H1 (cell line): ENCODE data around the gene IGFBP4. TPM values are rescaled to one million over a fixed set of nuclear protein-coding genes. Genes with fewer than 3 reads are reported as not detected.

Source experiments
- CTCF ChIA-PET: fragments of 300-600 bp; sonication (Branson Sonifier 250); formaldehyde crosslinking; loops from one replicate; lab custom pipeline; 2021; ENCODE audit not compliant: partially characterized antibody; lab: Charles Lee
- POLR2A ChIA-PET: fragments of 300-600 bp; sonication (Branson Sonifier 250); formaldehyde crosslinking; loops from one replicate; lab custom pipeline; 2021; ENCODE audit warnings: inconsistent platforms; ENCODE audit not compliant: partially characterized antibody; lab: Charles Lee
- DNase-seq, 2 experiments: peaks; one replicate each; pipeline versions ENCODE4 v3.0.0 to v3.0.0-alpha.2; 2010 to 2022; ENCODE audit warnings: low spot score in 2 of 2, low read depth in 1 of 2, mixed read lengths in 1 of 2
- FAIRE-seq: peaks from 2 replicates; lab custom pipeline; 2011; peaks lifted over from hg19 to GRCh38; lab: Jason Lieb, UNC
- H2AFZ ChIP-seq: 2 replicates; pipeline ENCODE4 v1.8.1; 2012; ENCODE audit warnings: low read length, inconsistent platforms
- H2AK5ac ChIP-seq: 2 replicates; pipeline ENCODE4 v1.6.1; 2013; ENCODE audit warnings: low read depth, low read length
- H2BK120ac ChIP-seq: replicated peaks from 2 replicates; pipeline ENCODE3; 2013; ENCODE audit warnings: low read depth, low read length, inconsistent platforms
- H2BK12ac ChIP-seq: 2 replicates; pipeline ENCODE4 v1.6.1; 2013; ENCODE audit warnings: low read depth, low read length
- H2BK15ac ChIP-seq: 2 replicates; pipeline ENCODE4 v1.6.1; 2013; ENCODE audit warnings: low read length
- H2BK20ac ChIP-seq: 2 replicates; pipeline ENCODE4 v1.6.1; 2013; ENCODE audit warnings: low read length
- H2BK5ac ChIP-seq: 2 replicates; pipeline ENCODE4 v1.6.1; 2013; ENCODE audit warnings: low read depth, low read length
- H3K14ac ChIP-seq: 2 replicates; pipeline ENCODE4 v1.6.1; 2013; ENCODE audit warnings: inconsistent platforms; ENCODE audit not compliant: insufficient read length
- H3K18ac ChIP-seq: 2 replicates; pipeline ENCODE4 v1.6.1; 2013; ENCODE audit warnings: low read length; ENCODE audit errors: extremely low read depth
- H3K23ac ChIP-seq: 2 replicates; pipeline ENCODE4 v1.6.1; 2013; ENCODE audit warnings: inconsistent platforms; ENCODE audit not compliant: insufficient read length
- H3K23me2 ChIP-seq: 2 replicates; pipeline ENCODE4 v1.6.1; 2013; ENCODE audit warnings: low read depth, low read length
- H3K27ac ChIP-seq: 2 replicates; pipeline ENCODE4 v1.6.1; 2011; ENCODE audit warnings: low read depth, low read length, inconsistent platforms
- H3K27me3 ChIP-seq, 4 experiments: replicated peaks in 1 of 4; 1 replicate in 1 of 4; 2 replicates in 3 of 4; pipeline versions ENCODE4 v1.6.1 to v1.8.1; 2011 to 2013; ENCODE audit warnings: low read length in 3 of 4, mild to moderate bottlenecking in 3 of 4, inconsistent platforms in 2 of 4, mixed read lengths in 2 of 4, moderate library complexity in 1 of 4; ENCODE audit not compliant: control insufficient read depth in 3 of 4, insufficient read depth in 3 of 4; ENCODE audit errors: extremely low read depth in 1 of 4
- H3K36me3 ChIP-seq, 4 experiments: 2 replicates each; pipeline versions ENCODE4 v1.6.1 to v1.8.1; 2011 to 2013; ENCODE audit warnings: mild to moderate bottlenecking in 4 of 4, low read length in 3 of 4, moderate library complexity in 2 of 4, control low read depth in 1 of 4, inconsistent platforms in 1 of 4; ENCODE audit not compliant: insufficient read depth in 4 of 4, control insufficient read depth in 2 of 4
- H3K4ac ChIP-seq: replicated peaks from 2 replicates; pipeline ENCODE3; 2013; ENCODE audit warnings: low read length, low read depth, mixed read lengths, inconsistent platforms; ENCODE audit not compliant: insufficient read length
- H3K4me1 ChIP-seq, 4 experiments: replicated peaks in 1 of 4; 1 replicate in 1 of 4; 2 replicates in 3 of 4; pipeline versions ENCODE4 v1.6.1 to v1.8.1; 2011 to 2013; ENCODE audit warnings: low read length in 3 of 4, inconsistent platforms in 2 of 4, mixed read lengths in 1 of 4; ENCODE audit not compliant: insufficient read depth in 4 of 4, control insufficient read depth in 3 of 4
- H3K4me2 ChIP-seq, 2 experiments: 2 replicates each; pipeline versions ENCODE4 v1.6.1 to v1.8.1; 2011 to 2013; ENCODE audit warnings: low read depth in 2 of 2, low read length in 2 of 2, control low read depth in 1 of 2, inconsistent platforms in 1 of 2, mild to moderate bottlenecking in 1 of 2; ENCODE audit not compliant: insufficient read depth in 1 of 2
- H3K4me3 ChIP-seq, 4 experiments: fragments of 200-600, 300-600 bp in 1 of 4; sonication (generic), shearing (Covaris generic), sonication (Bioruptor Twin) in 1 of 4; 2 replicates each; pipeline versions ENCODE4 v1.5.1 to v1.8.1; 2011 to 2016; ENCODE audit warnings: low read length in 4 of 4, low read depth in 3 of 4, control low read depth in 2 of 4, inconsistent platforms in 2 of 4, mild to moderate bottlenecking in 2 of 4, mixed read lengths in 1 of 4, moderate library complexity in 1 of 4; ENCODE audit not compliant: insufficient read depth in 2 of 4; ENCODE audit errors: extremely low read depth in 1 of 4
- H3K56ac ChIP-seq: replicated peaks from 2 replicates; pipeline ENCODE3; 2013; ENCODE audit warnings: low read depth, mild to moderate bottlenecking, mixed read lengths, low read length, inconsistent platforms; ENCODE audit not compliant: insufficient read length
- H3K79me1 ChIP-seq: 2 replicates; pipeline ENCODE4 v1.6.1; 2013; ENCODE audit warnings: low read depth, low read length, control low read depth
- H3K79me2 ChIP-seq, 2 experiments: 2 replicates each; pipeline versions ENCODE4 v1.6.1 to v1.8.1; 2012 to 2013; ENCODE audit warnings: low read length in 2 of 2, mild to moderate bottlenecking in 2 of 2, inconsistent platforms in 1 of 2; ENCODE audit not compliant: insufficient read depth in 2 of 2, control insufficient read depth in 1 of 2
- H3K9ac ChIP-seq, 4 experiments: replicated peaks in 1 of 4; 1 replicate in 1 of 4; 2 replicates in 3 of 4; pipeline versions ENCODE4 v1.6.1 to v1.8.1; 2011 to 2013; ENCODE audit warnings: low read depth in 3 of 4, low read length in 3 of 4, control low read depth in 2 of 4, mild to moderate bottlenecking in 2 of 4, moderate library complexity in 2 of 4, inconsistent platforms in 1 of 4; ENCODE audit errors: extremely low read depth in 1 of 4
- H3K9me3 ChIP-seq, 2 experiments: 2 replicates each; pipeline versions ENCODE4 v1.6.1 to v1.8.1; 2012 to 2013; ENCODE audit warnings: mild to moderate bottlenecking in 2 of 2, moderate library complexity in 2 of 2, control low read depth in 1 of 2, inconsistent platforms in 1 of 2, low read depth in 1 of 2, low read length in 1 of 2, mixed read lengths in 1 of 2; ENCODE audit not compliant: insufficient read depth in 2 of 2
- H4K20me1 ChIP-seq, 2 experiments: replicated peaks in 1 of 2; 2 replicates each; pipeline versions ENCODE3 to v1.8.1; 2011 to 2013; ENCODE audit warnings: inconsistent platforms in 2 of 2, low read length in 2 of 2, mild to moderate bottlenecking in 1 of 2; ENCODE audit not compliant: insufficient read depth in 2 of 2, control insufficient read depth in 1 of 2
- H4K5ac ChIP-seq: 2 replicates; pipeline ENCODE4 v1.6.1; 2013; ENCODE audit warnings: low read length, low read depth, mixed read lengths, inconsistent platforms; ENCODE audit not compliant: insufficient read length
- H4K8ac ChIP-seq: 2 replicates; pipeline ENCODE4 v1.8.0; 2013; ENCODE audit warnings: mild to moderate bottlenecking, moderate library complexity, low read length, inconsistent platforms; ENCODE audit not compliant: insufficient read depth; ENCODE audit errors: extremely low read depth
- H4K91ac ChIP-seq: replicated peaks from 2 replicates; pipeline ENCODE3; 2013; ENCODE audit warnings: low read length, mixed read lengths, inconsistent platforms; ENCODE audit not compliant: insufficient read length
- CEBPB ChIP-seq: IDR thresholded peaks from 2 replicates; pipeline ENCODE4 v1.6.1; 2012; ENCODE audit warnings: low read depth, low read length
- KDM1A ChIP-seq: fragments of 200-600, 300-600 bp; sonication (generic); IDR thresholded peaks from 2 replicates; pipeline ENCODE4 v1.7.1; 2016; ENCODE audit warnings: mild to moderate bottlenecking, low read length, borderline replicate concordance
- MAX ChIP-seq: IDR thresholded peaks from 2 replicates; pipeline ENCODE4 v1.6.1; 2012; ENCODE audit warnings: inconsistent platforms
- NRF1 ChIP-seq: IDR thresholded peaks from 2 replicates; pipeline ENCODE4 v1.6.1; 2011; ENCODE audit warnings: mild to moderate bottlenecking, low read depth, low read length, improper control_type of control experiment
- POU5F1 ChIP-seq: IDR thresholded peaks from 2 replicates; pipeline ENCODE4 v1.6.1; 2011; ENCODE audit warnings: low read depth, mild to moderate bottlenecking, low read length, moderate library complexity
- TAF7 ChIP-seq: optimal IDR thresholded peaks from 2 replicates; pipeline ENCODE3; 2011; ENCODE audit warnings: low read depth, mild to moderate bottlenecking, inconsistent platforms, low read length, moderate library complexity, borderline replicate concordance
- TBP ChIP-seq: IDR thresholded peaks from 2 replicates; pipeline ENCODE4 v1.6.1; 2011; ENCODE audit warnings: low read depth, low read length, improper control_type of control experiment
- WGBS, 2 experiments: shearing (Covaris generic) in 1 of 2; methylation state at CpG; one replicate each; pipeline versions ENCODE4 v1.1.6 to v1.1.7; 2013 to 2015; ENCODE audit warnings: low lambda C conversion rate in 2 of 2, mixed read lengths in 2 of 2, inconsistent platforms in 1 of 2, low coverage in 1 of 2, missing lambda C conversion rate in 1 of 2; ENCODE audit not compliant: insufficient replicate concordance in 2 of 2, insufficient coverage in 1 of 2, insufficient read length in 1 of 2; ENCODE audit errors: extremely low coverage in 1 of 2, missing lambda C conversion rate in 1 of 2; 5-methylcytosine and 5-hydroxymethylcytosine counted together
- polyA plus RNA-seq, 7 experiments: library from polyadenylated mRNA; depleted of rRNA in 3 of 7; stranded (reverse) in 5 of 7; unstranded in 2 of 7; fragments of >200 nt in 5 of 7; fragments of 200-250 nt in 2 of 7; gene quantifications; 1 replicate in 5 of 7; 2 replicates in 1 of 7; 4 replicates in 1 of 7; pipeline versions ENCODE4 v1.2.1 to v1.2.3, GENCODE V29; 2011 to 2013; ENCODE audit warnings: missing spikeins in 2 of 7, mixed read lengths in 2 of 7
- total RNA-seq: library from RNA; stranded (reverse); fragmentation: NEBNext Ultra II Directional; extraction: Animal tissue kit (Norgen Biotek cat#: 25700); gene quantifications from 2 replicates; pipeline ENCODE4 v1.2.1, GENCODE V29; 2021

IGFBP4 gene
- total and polyA plus RNA-seq, 2 of the 8 experiments (the other 6 are each of a cell fraction or from before 2014, with no cell fraction given): 85.5 to 105 TPM

DNA sequence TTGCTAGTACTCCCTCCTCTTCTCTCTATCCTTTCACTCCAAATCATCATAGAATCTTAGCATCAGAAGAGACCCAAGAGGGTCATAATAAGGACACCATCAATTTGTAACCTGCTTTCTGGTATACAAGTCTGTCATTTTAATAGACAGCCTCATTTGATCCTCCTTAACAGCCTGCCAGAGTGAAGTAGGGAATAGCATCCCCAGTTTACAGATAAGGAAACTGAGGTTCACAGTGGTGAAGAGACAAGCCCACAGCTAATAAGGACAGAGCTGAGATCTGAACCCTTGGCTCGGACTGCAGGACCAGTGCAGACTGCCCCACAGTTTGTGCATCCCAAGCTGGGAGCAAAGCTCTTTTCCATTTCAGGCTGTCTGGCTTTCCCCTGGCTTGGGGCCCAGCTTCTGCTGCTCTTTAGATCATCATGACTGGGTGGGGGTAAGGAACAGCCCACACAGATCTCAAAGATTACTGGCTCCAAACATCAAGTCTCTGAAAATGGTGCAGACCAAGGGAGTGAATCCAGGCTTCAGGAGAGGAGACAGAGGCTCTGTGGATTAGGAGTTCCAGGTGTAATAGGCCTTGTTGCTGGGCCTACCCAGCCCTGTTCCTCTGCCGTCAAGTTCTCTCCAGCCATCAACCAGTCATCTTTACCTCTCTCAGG lies 10.3 kb upstream of the IGFBP4 start:
- no peak overlapping the region for H3K4me2 ChIP-seq
- H3K14ac ChIP-seq: no peak overlapping the region
- H3K9ac ChIP-seq: no peak overlapping the region
- H3K27me3 ChIP-seq: no peaks in the 10 kb centered on the region
- H3K79me2 ChIP-seq: no peaks in the 10 kb centered on the region
- no peak overlapping the region for H3K4me3 ChIP-seq
- 0 out of 2 replicates have a peak overlapping the region, but pooled peaks have one; percentile 4 for H2BK5ac ChIP-seq
- no peak overlapping the region for H3K4ac ChIP-seq
- no peak overlapping the region for H4K91ac ChIP-seq
- H2AFZ ChIP-seq: peak overlapping the region; percentile 71
- no peak overlapping the region for H2BK12ac ChIP-seq
- no peak overlapping the region for H4K8ac ChIP-seq
- H2BK120ac ChIP-seq: no peak overlapping the region
- no peaks in the 10 kb centered on the region for H3K36me3 ChIP-seq
- H4K20me1 ChIP-seq: no peaks in the 10 kb centered on the region
- ChIA-PET CTCF (interaction anchor here (0.7 to 5.7 kb wide), 18 partner anchors 8 to 127 kb away, joined by 3 to 30 read pairs (median 4); partner anchors contain the start of gene TOP2A), POLR2A (interaction anchor here (0.6 to 1.0 kb wide), 4 partner anchors 10 to 98 kb away, joined by 3 to 4 read pairs (median 3); no protein-coding TSS in a partner anchor)
- no peak for FAIRE-seq
- no peaks in the 10 kb centered on the region; the same call in 1 of the 2 replicates for H3K23me2 ChIP-seq
- H3K9me3 ChIP-seq: no peaks in the 10 kb centered on the region
- no peak for DNase-seq
- no peak overlapping the region; the same call in 1 of the 2 replicates for H2BK15ac ChIP-seq
- H3K18ac ChIP-seq: no peak overlapping the region; the same call in 1 of the 2 replicates
- H3K79me1 ChIP-seq: no peaks in the 10 kb centered on the region
- no peak overlapping the region for H2BK20ac ChIP-seq
- 48% methylated on average over 2 of the region's 2 CpGs; no CpG with 5 or more reads in 1 of the 2 experiments for WGBS, 2 experiments
- H3K56ac ChIP-seq: no peak overlapping the region
- no peak overlapping the region for H3K23ac ChIP-seq
- H3K4me1 ChIP-seq: peaks cover 0 to 3% (median 2%) of the 10 kb centered on the region in 4 experiments; a peak in 4 of 7 replicates
- H4K5ac ChIP-seq: no peak overlapping the region
- H3K27ac ChIP-seq: no peak overlapping the region
- H2AK5ac ChIP-seq: no peak overlapping the region
- no peak for TF ChIP-seq CEBPB
- no peak for TF ChIP-seq KDM1A
- TF ChIP-seq TBP: no peak
- TF ChIP-seq POU5F1: no peak
- TF ChIP-seq MAX: no peak
- TF ChIP-seq NRF1: no peak
- TF ChIP-seq TAF7: no peak
